ENCODE results near the gene AAMP. TPM values are rescaled to one million over a fixed set of nuclear protein-coding genes. Genes with fewer than 3 reads are reported as not detected.
"Not testable (repeated sequence)": the region's sequence is repeated elsewhere in the genome, so short reads cannot be mapped to it uniquely, and the experiment has no call there.

The AAMP gene
- total RNA-seq, 4 donors from 2014 or later = 91.8 to 151 (median 115) TPM

GRCh38 chr2:218275371-218276072, 5.6 kb upstream of the AAMP start:
- Histone ChIP-seq H3K27ac (peak overlapping the region in 1 of 4 donors; percentile 76), H3K4me3 (no peak overlapping the region), H3K36me3 (peaks cover 0 to 71% (median 3%) of the 10 kb centered on the region in 3 donors)

GRCh38 chr2:218274586-218274985, 4.6 kb upstream of the AAMP start:
- Histone ChIP-seq H3K27ac (peak overlapping the region in 2 of 4 donors; percentile 63 to 76), H3K9me3 (no peaks in the 10 kb centered on the region), H3K36me3 (peaks cover 0 to 62% (median 3%) of the 10 kb centered on the region in 3 donors), H3K27me3 (no peaks in the 10 kb centered on the region), H3K4me1 (peaks cover 0 to 44% (median 20%) of the 10 kb centered on the region in 4 donors), H3K4me3 (no peak overlapping the region)
- no peak for TF ChIP-seq POLR2A (IDR thresholded peaks at IDR 0.05)
- TF ChIP-seq CTCF (IDR thresholded peaks at IDR 0.05) = no peak
- no peak for DNase-seq

More at GRCh38 chr2:218275371-218276072, 5.6 kb upstream of the AAMP start:
- H3K27me3 ChIP-seq = no peaks in the 10 kb centered on the region
- no peaks in the 10 kb centered on the region for H3K9me3 ChIP-seq
- no peak for DNase-seq
- peaks cover 0 to 44% (median 20%) of the 10 kb centered on the region in 4 donors for H3K4me1 ChIP-seq
- TF ChIP-seq CTCF (IDR thresholded peaks at IDR 0.05) (no peak), POLR2A (IDR thresholded peaks at IDR 0.05) (no peak)

- Histone ChIP-seq H3K27me3 (no peaks in the 10 kb centered on the region), H3K9me3 (no peaks in the 10 kb centered on the region), H3K4me1 (peaks cover 0 to 49% (median 22%) of the 10 kb centered on the region in 4 donors), H3K36me3 (peaks cover 0 to 55% (median 3%) of the 10 kb centered on the region in 3 donors), H3K27ac (peak overlapping the region in 3 of 4 donors; percentile 63 to 76 (median 69)), H3K4me3 (no peak overlapping the region)
- DNase-seq = no peak
- TF ChIP-seq CTCF (IDR thresholded peaks at IDR 0.05) (no peak), POLR2A (IDR thresholded peaks at IDR 0.05) (no peak)
These were observed 3.9 kb upstream of the AAMP start for GRCh38 chr2:218273908-218274249.

- Histone ChIP-seq H3K36me3 (peaks cover 0 to 50% (median 3%) of the 10 kb centered on the region in 3 donors), H3K27ac (peak overlapping the region; percentile 63 to 83 (median 68)), H3K4me1 (peaks cover 0 to 54% (median 24%) of the 10 kb centered on the region in 4 donors)
- DNase-seq, H3K27me3 ChIP-seq, H3K9me3 ChIP-seq, H3K4me3 ChIP-seq: not testable (repeated sequence)
These were observed 3.4 kb upstream of the AAMP start for GRCh38 chr2:218273214-218273907.

- H3K4me1 ChIP-seq = peaks cover 0 to 55% (median 24%) of the 10 kb centered on the region in 4 donors
- peak overlapping the region; percentile 63 to 83 (median 68) for H3K27ac ChIP-seq
- no peaks in the 10 kb centered on the region for H3K27me3 ChIP-seq
- H3K9me3 ChIP-seq = no peaks in the 10 kb centered on the region
- TF ChIP-seq CTCF (IDR thresholded peaks at IDR 0.05) = peak; percentile 83 to 96 (median 93)
- TF ChIP-seq POLR2A (IDR thresholded peaks at IDR 0.05) = peak; percentile 19 to 67
- H3K4me3 ChIP-seq = no peak overlapping the region
- peak; percentile 84 to 96 (median 91) for DNase-seq
- peaks cover 0 to 46% (median 3%) of the 10 kb centered on the region in 3 donors for H3K36me3 ChIP-seq
These were observed 2.7 kb upstream of the AAMP start for GRCh38 chr2:218272531-218273212.

Data from Peyer's patch (tissue), 4 donors.